DMS153 treated with DMSO at 0.1 percent for 48 hours (cell line): ENCODE data around the gene HOMER1.
"Not testable (repeated sequence)": the region's sequence is repeated elsewhere in the genome, so short reads cannot be mapped to it uniquely, and the experiment has no call there.

Experiments used
- DNase-seq: peaks from one replicate; lab custom pipeline; 2025; ENCODE audit not compliant: unreplicated experiment; lab: John Stamatoyannopoulos, UW

Gene HOMER1

DNA sequence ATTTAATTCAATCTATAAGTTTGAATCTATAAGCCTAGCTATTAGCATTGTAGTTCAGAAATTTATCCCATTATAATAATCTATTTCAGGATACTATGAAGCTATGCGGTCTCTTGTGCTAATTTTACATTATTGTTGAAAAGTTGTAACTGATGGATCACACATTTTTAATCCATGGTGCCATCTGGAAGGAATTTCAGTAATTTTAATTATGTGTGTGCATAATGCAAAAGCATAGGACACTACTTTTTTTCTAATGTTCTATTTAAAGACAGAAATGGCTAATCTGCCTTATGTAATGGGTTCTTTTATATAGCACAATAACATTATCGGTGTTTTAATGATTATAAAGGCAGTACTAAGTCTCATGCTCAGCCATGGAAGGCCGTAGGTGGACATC, 90.6 kb downstream of the HOMER1 start:
- DNase-seq: no peak

DNA sequence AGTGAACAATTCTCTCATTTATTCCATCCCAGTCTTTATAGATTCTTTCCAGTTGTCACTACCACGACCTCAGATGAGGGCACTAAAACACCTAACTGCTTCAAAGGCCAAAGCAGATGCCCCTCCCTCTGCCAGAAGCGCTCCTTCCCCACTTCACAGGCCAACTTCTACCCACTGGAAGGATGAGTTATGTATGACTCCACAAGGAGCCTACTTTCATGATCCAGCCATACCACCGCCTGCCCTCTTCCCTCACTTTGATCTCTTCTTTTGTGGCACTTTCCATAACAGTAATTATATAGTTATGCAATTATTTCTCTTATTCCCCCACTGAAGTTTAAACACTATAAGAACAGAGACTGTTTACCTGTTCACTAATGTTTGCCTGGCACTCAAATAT, 93.7 kb downstream of the HOMER1 start:
- DNase-seq: no peak

DNA sequence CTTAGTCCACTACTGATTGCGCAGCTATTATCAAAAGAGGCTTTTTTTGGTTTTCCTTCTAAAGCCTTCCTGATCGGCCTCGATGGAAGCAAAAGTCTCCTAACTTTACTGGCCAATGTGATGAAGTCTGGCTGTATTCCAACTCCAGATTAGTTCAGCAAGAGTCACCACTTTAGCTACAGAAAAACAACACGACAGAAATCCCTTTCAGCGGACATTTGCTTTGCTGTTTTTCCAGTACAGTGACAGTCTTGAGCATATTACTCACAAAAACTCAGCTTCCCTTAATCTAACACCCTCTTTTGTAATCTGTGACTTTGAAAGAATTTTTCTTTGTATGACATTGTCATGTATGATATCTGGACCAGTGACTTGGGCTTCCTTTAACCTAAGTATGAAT, 95.7 kb downstream of the HOMER1 start:
- DNase-seq: no peak

DNA sequence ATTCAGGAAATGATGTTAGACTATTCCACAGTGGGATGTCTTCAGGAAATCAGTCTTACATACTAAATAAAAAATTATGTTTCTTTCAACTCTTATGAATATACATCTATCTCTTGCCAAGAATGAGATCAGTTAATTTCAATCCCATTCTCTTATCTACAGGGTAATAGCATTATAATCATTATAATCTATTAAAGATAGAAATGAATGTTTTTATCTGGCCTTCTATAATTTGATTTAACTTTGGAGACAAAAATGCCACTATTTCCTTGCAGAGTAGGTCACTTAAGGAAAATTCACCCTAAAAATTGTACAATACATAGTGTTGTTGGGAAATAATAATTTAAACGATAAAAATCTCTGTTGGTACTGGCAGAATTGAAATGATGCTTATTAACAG, 96.4 kb downstream of the HOMER1 start:
- no peak for DNase-seq

DNA sequence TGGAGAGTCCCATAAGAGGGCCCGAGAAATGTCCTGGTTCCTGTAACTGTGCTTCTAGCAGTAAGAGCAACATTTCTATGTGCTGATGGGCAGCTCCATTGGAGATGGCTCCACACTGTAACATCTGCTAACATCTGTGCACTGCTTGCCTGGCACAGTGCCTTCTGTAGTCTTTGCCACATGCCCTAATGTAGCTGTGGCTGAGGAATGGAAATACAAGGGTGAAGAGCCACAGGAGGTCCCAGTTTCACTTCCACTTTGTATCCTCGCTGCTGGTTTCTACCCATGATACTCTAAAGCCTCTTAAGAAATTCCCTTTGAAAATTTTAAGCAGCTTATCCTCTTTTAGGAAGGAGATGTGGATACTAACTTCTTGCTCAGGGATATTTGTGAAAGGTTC, 97.4 kb downstream of the HOMER1 start:
- no peak for DNase-seq

DNA sequence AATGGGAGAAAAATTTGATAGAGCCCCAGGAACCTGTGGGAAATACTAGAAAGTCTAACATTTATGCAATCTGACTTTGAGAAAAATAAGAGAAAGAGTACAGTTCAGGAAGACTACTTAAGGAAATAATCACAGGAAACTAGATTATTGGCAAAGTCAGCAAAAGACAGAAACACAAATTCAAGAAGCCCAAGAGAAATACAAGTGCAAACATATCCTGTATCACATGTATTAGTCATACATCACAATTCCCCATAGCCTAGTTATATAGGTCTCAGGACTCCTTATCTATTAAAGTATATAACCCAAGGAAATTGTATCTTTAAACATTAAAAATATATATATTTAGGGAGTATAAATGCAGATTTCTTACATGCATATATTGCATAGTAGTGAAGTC, 100.8 kb downstream of the HOMER1 start:
- no peak for DNase-seq

DNA sequence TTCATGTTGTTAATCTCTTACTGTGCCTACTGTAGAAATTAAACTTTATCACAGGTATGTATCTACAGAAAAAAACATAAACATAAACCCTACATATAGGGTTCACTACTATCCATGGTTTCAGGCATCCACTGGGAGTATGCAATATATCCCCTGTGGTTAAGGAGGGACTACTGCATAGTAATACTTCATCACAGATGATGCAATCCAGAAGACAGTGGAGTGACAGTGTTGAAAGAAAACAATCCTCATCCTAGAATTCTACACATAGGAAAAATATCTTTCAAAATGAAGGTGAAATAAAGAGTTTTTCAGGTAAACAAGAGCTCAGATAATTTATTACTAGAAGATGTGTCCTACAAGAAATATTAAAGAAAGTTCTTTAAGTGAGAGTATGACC, 105.9 kb downstream of the HOMER1 start:
- no peak for DNase-seq

DNA sequence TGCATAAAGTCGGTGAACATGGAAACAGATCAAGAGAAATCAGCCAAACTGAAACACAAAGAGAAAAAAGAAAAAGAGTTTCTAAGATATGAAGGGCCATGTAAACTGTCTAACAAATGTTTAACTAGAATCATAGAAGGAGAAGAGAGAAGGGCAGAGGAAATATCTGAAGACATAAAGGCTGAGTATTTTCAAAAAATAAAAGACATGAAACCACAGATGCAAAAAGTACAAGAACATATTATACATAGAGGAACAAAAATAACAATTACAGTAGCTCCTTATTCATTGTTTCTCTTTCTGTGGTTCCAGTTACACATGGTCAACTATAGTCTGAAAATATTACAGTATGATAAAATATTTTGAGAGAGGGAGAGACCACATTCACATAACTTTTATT, 106.3 kb downstream of the HOMER1 start:
- DNase-seq: no peak

DNA sequence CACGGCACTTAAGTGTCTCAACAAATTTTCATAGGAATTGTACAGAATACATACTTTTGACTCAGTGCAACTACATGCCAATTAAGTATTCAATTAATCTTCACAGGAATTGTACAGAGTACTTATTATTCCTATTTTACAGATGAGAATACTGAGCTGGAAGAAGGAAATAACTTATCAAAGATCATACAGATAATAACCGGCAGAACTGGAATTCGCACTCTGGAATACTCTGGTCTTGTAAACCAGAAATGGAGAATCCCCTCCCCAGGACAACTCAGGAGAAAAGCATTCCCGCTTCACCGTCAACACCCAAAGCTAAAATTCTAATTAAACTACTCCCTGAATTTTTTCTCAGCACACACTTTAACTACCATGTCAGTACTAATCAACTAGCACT, 112.7 kb downstream of the HOMER1 start:
- DNase-seq: no peak

DNA sequence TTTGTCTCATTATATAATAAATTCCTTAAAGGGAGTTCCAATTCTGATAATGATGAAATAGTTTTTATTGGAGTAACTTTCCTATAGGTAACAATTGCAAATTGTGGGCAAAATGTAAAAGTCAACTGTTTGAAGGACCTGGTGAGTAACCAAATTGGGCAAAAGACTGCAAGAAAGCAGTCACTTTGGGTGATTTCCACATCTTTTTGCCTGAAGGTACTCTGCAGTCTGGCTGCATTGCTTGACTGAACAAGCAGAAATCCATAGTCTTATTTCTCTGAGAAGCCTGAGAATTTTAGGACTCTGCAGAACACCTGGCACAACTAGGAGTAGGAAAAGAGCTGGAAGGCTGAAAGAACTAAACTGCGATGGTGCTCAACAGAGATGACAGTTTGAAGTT, 114.9 kb downstream of the HOMER1 start:
- DNase-seq: no peak

DNA sequence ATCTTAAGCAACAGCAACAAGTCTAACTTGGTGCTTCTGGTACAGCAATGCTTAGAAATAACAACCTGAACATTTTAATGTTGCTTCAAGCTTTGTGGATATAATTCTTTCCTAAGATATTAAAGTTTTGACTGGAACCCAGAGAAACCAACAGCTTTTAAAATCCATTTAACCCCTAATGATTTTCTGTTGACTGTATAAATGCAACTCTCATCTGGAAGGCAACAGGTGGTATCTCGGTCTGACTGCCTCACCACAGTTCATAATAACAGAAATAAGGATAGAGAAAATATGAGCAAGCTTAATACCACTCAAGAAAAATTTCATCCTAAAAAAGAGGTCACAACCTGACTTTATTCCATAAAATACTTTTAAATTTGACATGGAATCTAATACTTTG, 116.9 kb downstream of the HOMER1 start:
- DNase-seq: no peak

DNA sequence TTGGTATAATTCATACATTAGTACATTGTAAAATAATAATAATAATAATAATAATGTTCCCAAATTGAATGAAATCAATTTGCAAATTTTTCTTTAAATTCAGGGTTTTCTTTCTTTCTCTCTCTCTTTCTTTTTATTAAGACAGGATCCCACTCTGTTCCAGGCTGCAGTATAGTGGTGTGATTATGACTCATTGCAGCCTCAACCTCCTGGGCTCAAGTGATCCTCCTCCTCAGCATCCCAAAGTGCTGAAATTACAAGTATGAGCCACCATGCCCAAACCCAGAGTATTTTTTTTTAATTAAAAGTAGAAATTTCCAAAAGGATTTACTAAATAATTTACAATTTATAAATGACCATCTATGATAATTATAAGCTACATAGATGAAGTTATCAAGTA, 117.7 kb downstream of the HOMER1 start:
- DNase-seq: no peak

DNA sequence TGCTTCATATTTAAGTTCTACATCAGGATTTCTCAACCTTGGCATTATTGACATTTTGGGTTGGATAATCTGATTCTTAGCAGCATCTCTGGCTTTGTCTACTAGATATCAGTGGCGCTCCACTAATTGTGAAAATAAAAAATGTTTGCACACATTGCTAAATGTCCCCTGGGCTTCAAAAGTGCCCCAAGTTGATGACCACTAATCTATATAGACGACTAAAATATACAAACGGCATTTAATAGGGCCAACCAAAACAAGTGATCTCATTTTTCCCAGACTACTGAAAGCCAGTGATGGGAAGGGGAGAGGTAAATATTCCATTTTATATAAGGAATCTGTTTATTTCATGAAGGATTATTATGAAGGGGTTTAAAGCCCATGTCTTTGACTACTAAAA, 118.6 kb downstream of the HOMER1 start:
- DNase-seq: no peak

DNA sequence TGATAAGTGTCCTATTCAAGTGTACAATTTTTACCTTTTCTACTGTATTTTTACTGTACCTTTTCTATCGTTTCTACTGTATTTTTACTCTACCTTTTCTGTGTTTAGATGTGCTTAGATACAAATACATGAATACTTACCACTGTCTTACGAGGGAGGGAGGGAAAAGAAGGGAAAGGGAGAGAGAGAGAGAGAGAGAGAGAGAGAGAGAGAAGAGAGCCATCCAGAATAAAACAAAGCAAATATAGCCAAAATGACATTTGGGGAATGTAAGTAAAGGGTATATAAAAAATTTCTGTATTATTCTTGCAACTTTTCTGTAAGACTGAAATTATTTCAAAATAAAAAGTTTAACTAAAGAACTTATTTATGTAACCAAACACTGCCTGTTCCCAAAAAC, 121.2 kb downstream of the HOMER1 start:
- no peak for DNase-seq

DNA sequence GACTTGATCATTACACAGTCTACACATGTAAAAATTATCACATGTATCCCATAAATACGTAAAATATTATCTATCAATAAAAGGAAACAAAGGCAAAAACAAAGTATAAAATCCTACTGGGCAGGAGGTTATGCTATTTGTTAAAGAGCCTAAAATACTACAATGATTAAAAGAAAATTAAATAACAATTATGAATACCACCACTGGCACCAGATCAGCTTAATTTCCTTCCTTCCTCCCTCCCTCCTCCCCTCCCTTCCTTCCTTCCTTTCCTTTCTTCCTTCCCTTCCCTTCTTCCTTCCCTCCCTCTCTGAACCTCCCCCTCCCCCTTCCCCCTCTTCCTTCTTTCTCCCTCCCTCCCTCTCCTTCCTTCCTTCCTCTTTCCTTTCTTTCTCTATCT, 127.3 kb downstream of the HOMER1 start:
- no peak for DNase-seq

DNA sequence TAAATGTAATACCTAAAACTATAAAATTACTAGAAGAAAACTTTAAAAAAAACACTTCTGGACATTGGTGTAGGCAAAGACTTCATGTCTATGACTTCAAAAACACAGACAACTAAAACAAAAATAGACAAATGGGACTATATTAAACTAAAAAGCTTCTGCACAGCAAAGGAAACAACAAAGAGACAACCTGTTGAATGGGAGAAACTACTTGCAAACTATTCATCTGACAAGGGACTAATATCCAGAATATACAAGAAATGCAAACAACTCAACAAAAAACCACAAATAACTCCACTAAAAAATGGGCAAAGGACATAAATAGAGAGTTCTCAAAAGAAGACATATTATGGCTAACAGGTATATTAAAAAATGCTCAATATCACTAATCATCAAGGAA, 128.8 kb downstream of the HOMER1 start:
- DNase-seq: not testable (repeated sequence)

DNA sequence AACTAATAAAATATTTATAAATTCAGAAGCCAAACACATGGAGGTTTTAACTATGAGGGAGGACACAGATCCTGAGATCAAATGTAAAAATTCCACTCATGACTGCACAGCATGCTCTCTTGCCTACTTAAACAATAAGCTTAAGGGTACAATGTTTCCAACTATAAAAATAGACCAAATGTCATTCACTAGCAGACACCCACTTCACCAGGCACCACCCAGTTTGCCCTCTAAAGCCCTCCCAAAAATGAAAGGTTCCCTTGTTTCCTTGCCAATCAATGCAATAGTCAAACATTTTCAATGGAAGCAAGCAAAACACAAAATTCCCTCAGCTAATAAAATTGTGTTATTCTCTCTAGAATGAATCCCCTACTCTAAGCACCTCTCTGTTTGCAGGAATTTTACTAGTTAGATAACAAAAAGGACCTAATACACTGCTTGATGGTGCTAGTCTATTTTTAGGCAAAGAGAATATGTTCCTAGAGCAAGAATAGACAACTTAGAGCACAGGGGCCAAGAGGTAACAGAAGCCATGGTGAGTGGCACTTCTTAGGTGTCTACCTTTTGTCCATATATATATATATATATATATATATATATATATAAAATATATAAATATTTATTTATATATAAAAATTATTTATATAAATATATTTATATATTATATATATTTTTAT, 135.3 kb downstream of the HOMER1 start:
- no peak for DNase-seq

DNA sequence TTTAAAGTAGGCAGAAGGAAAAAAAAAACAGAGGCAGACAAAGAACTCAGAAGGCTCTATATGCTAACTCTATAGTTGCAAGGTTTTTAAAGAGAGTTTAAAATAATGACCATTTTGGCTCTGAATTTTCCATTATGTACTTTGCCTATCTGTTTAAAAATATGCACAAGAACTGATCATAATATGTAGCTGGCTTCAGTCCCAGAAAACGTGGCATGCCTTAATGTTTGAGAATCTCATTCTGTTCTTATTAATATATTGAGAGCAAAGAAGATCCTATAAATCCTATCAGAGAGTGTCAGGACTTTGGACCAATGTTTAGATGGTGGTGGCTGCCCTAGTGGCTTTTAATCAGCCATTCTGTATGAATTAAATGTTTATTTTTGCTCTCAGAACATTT, 156.5 kb downstream of the HOMER1 start:
- no peak for DNase-seq

DNA sequence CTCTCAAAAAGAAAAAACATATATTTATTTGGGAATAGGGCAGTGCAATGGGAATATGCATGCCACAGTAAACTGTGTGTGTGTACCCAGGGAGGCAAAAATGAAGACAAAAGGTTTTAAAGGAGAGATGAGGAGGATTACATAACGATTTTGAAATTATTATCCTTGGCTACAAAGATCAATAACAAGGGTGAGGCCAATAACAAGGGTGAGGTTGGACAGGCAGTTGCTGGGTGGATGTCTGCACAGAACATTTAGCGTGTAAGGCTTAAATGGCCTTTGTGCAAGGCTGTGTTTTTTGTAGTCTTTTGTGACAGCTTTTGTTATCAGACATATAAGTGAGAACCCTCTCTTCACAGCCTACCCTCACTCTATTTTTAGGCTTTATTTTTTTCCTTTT, 164.1 kb downstream of the HOMER1 start:
- no peak for DNase-seq

DNA sequence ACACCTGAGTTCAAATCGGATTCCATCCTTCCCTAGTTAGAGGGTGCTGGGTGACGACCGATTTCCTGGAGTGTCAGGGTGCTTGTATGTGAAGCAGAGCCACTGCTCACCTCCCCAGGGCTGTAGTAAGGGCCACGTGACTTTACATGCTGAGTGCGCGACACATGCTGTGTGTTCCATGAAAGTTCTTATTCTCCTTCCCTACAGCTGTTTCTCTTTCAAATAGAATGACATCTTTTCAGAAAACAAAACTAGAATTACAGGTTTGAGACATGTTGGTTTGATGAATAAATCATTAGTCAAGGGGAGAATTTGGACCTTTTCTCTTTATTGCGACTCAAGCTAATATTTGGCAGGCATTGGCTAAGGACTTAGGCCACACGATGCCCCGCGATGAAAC, 164.9 kb downstream of the HOMER1 start:
- DNase-seq: no peak

DNA sequence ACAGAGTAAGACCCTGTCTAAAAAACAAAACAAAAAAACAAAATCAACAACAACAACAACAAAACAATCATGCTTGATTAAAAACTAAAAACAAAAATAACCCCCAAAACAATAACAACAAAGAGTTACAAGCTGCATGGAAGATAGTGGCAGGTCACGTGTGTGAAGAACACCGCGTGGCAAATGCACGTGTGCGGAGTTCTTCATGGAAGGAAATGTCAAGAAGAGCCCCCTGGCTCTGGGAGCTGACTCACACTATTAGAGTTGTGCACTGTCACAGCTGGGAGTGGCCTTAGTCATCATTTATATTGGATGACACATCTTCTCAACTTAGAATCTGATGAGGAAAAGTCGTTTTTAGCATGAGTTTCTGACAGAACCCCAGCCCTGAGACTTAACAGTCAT, 167.5 kb downstream of the HOMER1 start:
- no peak for DNase-seq

DNA sequence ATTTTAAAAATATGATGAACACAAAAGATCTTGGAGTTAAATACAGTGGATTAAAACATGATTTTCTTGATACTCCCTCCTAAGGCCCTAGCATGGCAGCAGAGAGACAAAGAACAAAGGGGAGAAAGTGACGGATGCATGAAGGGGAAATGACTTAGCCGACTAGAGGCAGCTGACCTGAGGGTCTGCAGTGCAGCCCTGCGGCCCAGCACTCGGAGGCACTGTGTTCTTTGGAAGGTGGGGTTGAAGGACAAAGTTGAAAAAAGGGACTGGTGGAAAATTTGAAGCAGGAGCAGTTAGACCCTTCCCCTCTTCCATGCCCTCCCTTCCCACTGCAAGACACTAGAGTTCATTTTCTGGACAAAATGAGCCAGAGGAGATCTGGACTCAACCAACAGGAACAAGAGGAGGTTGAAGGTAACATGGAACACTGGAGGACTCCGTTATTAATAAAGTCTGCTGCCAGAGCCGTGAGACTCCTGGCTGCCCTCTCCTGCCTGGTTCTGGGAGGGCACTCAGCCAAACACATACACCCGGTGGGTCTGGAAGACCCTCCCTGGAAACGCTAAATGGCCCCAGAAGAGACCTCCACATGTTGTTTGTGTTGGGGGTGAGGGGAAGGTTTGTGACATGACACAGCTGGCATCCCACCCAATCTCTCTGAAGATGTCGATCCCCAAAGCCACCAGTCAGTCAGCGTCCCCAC, 179.9 kb downstream of the HOMER1 start:
- no peak for DNase-seq

DNA sequence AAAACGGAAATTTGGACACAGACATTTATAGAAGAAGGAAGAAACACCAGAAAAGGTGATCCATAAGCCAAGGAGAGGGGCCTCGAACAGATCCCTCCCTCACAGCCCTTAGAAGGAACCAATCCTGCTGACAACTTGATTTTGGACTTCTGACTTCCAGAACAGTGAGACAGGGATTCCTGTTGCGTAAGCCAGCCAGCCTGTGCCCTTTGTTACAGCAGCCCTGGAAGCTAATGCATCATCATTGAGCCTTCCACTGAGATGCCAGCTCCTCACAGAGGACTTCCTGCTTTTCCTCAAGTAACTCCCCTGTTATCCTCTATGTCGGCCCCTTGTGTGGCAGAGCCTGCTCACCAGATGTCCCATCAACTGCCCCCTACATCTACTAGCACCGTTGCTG, 183.9 kb downstream of the HOMER1 start:
- DNase-seq: no peak
